ENCODE results near the gene RTKN. TPM values are rescaled to one million over a fixed set of nuclear protein-coding genes. Genes with fewer than 3 reads are reported as not detected.
"Not testable (repeated sequence)": the region's sequence is repeated elsewhere in the genome, so short reads cannot be mapped to it uniquely, and the experiment has no call there.

Gene RTKN
- total RNA-seq, 2 experiments from 2014 or later, result 1.2 to 1.6 TPM

- ChIA-PET CTCF (interaction anchor here (1.2 to 1.4 kb wide), 2 partner anchors 10 to 44 kb away, joined by 3 to 4 read pairs; partner anchors contain the start of gene INO80B), POLR2A (no interaction called here)
Observed at GRCh38 chr2:74444498-74445318, 3.0 kb upstream of the RTKN start.

- POLR2A ChIA-PET, result interaction anchor here (0.5 kb wide), 1 partner anchor 25 kb away, joined by 4 read pairs; no protein-coding TSS in a partner anchor
- CTCF ChIA-PET, result not testable (repeated sequence)
Observed at GRCh38 chr2:74442483-74443297, 953 bp upstream of the RTKN start.

DNA sequence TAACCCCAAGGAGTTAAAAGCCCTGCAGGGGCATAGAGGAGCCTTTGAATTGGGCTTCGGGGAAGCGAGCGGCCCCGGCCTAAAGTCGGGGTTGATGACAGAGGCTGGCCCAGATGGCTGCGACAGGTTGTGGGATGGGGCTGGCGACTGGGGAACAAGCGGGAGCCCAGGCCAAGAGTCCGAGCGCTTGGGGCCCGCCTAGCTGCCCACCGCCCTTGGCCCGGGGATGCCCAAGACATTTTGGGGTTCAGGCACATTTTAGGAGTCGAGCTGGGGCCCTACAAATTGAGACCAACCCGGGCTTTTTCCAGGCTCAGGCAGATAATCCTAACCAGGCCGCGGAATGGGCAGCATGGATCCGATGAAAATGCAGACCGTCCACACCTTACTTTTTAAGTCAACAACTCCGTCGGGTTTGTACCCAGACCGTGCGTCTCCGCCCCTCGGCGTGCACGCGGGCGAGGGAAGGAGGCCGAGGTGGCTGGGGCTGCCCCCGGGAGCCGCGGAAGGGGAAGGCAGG lies 507 bp downstream of the RTKN start:
- CTCF ChIA-PET, result no interaction called here
- POLR2A ChIA-PET, result no interaction called here

DNA sequence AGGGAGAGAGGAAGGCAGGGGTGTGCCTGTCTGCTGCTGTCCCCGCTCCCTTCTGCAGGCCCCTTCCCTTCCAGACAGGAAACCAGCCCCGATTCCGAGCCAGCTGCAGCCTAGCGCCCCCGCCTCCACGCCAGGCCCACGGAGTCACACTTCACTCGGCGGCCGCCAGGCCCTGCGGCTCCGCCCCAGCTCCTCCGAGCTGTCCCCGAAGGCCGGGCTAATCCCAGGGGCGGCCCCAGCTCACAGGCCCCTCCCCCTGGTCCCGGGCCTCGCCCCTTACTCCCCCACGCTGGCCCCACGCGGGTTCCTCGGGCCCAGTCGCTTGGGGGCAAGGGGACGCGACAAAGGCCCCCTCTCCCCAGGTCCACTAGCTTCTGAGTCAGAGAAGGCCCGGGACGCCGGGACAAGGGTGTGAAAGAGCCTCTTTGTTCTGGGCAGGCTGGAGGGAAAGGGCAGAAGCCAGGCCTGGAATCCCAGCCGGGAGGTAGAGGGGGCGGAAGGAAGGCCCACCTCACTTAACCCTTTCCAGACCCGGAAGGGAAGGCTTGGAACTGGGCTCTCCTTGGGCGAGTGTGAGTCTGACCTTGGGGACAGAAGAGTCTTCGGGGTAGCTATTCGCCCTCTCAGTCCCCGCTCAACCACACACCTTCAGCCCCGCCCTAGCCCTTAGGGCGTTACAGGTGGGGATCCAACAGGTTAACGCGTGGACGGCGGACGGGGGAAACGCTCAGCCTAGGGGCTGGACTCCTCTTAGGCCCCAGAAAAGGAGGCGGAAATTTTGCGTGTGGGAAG lies 1.2 kb downstream of the RTKN start:
- POLR2A ChIA-PET, result no interaction called here
- CTCF ChIA-PET, result interaction anchor here (1.0 kb wide), 1 partner anchor 106 kb away, joined by 3 read pairs; no protein-coding TSS in a partner anchor

- CTCF ChIA-PET, result interaction anchor here (0.6 to 1.0 kb wide), 2 partner anchors 10 to 105 kb away, joined by 3 read pairs; no protein-coding TSS in a partner anchor
- POLR2A ChIA-PET, result interaction anchor here (0.6 kb wide), 1 partner anchor 149 kb away, joined by 3 read pairs; no protein-coding TSS in a partner anchor
Observed at GRCh38 chr2:74439803-74440377, 1.8 kb downstream of the RTKN start.

DNA sequence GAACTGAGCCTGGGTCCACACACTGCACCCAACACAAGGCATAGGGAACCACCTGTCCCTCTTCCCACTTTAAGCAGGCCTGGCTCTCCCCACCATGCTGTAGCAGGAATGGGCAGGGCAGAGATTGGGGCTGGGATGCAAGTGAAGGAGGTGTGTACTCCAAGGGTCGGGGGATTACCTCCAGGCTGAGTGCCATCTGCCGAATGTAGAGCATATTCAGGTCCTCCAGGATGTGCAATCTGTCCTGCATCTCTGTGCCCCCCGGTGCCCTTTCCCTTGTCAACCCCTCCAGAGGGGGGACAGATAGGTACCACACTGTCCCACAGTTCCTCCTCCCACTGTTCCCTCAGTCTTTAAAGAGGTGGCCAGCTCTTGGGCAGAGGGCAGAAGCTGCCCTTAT lies 2.4 kb downstream of the RTKN start:
- ChIA-PET POLR2A (interaction anchor here (0.6 kb wide), 1 partner anchor 149 kb away, joined by 3 read pairs; no protein-coding TSS in a partner anchor), CTCF (interaction anchor here (0.6 to 1.0 kb wide), 2 partner anchors 11 to 104 kb away, joined by 3 read pairs; no protein-coding TSS in a partner anchor)

DNA sequence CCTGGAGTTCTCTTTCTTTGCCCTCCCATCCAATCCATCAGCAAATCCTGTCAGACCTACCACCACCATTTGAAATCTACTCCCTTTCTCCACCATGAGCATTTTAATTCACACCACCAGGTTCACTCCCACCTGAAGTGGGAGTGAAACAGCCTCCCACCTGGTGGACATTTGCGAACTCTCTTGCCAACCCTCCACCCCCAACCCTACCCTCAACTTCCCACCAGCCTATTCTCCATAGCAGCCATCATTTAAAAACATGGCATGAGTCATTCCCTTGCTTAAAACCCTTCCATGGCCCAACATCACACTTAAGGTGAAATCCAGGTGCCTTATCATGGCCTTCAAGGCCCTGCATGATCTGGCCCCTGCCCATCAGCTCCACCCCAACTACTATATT lies 3.5 kb downstream of the RTKN start:
- ChIA-PET POLR2A (no interaction called here), CTCF (no interaction called here)

DNA sequence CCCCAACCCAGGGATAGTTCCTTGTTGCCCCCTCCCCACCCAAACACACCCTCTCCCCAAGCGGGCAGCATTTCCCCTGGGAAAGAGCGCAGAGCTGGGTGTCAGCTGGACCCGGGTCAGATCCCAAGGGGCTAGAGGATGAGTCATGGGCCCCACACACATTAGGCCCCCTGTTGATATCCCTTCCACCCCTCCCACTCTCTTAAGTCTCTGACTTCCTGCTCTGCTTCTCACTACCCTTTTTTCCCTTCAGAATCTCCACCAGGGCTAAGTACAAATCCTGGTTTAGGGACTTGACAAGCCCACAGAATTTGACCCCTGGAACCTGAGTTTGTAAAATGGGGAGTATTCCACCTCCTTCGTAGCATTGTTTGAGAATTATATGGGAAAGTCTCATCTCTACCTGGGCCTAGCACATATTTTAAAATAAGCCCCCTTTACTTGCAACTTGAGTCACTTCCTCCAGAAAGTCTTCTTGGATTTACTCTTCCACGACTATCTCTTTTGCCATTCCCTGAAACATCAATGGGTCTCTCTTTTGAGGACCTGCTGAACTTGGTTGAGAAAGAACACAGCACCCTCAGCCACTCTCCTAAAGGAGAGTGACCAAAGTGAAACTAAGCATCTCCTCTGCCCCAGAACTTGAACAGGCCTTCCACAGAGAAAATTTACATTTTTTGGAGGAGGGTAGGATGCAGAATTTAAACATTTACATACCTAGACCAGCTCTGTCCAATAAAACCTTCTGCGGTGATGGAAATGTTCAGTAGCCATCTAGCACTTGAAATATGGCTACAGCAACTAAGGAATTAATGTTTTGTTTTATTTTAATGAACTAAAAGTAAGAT lies 4.7 kb downstream of the RTKN start:
- POLR2A ChIA-PET, result no interaction called here
- CTCF ChIA-PET, result no interaction called here

GRCh38 chr2:74436111-74436805 lies 5.5 kb downstream of the RTKN start:
- POLR2A ChIA-PET, result no interaction called here
- CTCF ChIA-PET, result no interaction called here

GRCh38 chr2:74430502-74430901 lies 11.2 kb downstream of the RTKN start:
- ChIA-PET CTCF (no interaction called here), POLR2A (no interaction called here)

- CTCF ChIA-PET, result no interaction called here
- POLR2A ChIA-PET, result no interaction called here
Observed at GRCh38 chr2:74429487-74430451, 12.0 kb downstream of the RTKN start.

DNA sequence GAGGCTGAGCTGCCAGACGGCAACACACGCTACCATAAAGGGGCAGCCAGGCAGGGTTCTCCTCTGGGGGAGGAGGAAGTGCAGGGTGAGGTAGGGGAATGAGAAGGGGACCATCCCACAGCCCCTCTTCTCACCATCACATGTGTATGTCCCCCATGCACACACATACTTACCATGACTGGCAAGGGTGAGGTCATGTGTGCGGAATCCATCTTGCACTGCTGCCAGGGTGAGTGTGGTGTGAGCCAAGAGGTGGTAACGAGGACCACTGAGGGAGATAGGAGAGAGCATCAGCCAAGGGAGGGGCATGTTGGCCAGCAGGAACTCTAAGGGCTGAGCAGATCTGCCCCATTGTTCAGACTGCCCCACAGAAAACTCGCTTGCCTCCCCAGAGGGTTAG lies 13.1 kb downstream of the RTKN start:
- ChIA-PET POLR2A (no interaction called here), CTCF (no interaction called here)

DNA sequence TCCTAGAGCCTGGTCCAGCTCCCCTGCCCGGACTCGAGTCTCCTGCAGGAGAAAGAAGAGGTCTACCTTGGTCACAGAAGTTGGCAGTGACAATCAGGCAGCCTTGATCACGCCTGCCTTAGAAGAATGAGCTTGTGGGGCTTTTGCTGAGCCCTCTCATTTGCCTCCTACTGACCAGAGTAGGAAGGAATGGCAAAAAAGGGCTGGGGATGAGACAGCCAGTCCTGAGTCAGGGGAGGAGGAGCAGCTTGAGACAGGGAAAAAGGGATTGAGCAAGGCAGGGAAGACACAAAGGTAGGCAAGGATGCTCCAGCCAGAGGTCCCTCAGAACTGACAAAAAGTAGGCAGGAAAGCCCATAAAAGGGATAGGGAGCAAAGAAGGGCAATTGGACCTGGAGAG lies 14.2 kb downstream of the RTKN start:
- CTCF ChIA-PET, result interaction anchor here (1.7 kb wide), 1 partner anchor 36 kb away, joined by 7 read pairs; no protein-coding TSS in a partner anchor

DNA sequence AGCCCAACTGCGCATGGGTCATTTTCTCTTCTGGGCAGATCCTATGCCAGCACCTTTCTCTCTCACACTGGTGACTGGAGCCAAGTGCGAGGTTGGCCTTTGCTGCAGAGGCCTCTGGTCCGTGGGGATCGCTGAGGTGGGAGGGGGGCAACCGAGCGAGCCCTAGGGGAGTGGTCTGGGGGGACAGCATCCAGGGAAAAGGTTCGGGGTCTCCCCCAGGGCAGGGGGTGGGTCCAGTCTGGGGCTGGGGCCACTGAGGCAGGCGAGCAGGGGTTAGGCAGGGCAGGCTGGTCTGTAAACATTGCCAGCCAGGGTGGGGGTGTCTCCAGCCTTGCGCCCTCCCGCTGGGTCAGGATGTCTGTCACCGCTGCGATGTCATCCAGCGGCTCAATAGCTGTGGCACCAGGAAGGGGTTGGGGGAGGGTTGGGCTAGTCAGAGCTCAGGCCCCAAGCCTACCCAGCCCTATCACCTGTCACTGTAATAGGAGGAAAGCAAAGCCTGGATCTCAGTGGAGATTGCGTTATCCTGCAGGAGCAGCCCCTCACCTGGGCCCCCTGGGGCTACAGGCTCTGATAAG lies 15.5 kb downstream of the RTKN start:
- CTCF ChIA-PET, result interaction anchor here (1.3 to 1.7 kb wide), 2 partner anchors 27 to 35 kb away, joined by 3 to 7 read pairs; no protein-coding TSS in a partner anchor
- POLR2A ChIA-PET, result no interaction called here

More for the DNA sequence above, 14.2 kb downstream of the RTKN start:
- POLR2A ChIA-PET, result no interaction called here

DNA sequence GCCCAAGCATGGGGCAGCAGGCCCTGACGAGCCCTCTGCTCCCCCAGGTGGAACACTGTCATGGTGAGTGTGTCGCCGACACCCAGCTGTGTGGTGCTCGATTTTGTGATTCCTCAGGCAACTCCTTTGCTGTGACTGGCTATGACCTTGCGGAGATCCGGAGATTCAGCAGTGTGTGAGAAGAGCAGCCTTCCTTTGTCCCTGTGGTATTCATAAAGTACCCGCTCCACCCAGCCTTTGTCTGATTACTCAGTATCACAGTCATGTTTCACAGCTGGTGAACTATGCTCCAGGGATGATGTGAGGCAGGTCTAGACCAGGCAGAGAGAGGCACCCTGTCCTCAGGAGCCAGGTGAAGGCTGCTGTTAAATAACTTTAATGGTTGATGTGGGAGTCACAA lies 16.2 kb downstream of the RTKN start:
- ChIA-PET POLR2A (interaction anchor here (0.6 kb wide), 1 partner anchor 26 kb away, joined by 5 read pairs; no protein-coding TSS in a partner anchor), CTCF (interaction anchor here (1.3 kb wide), 1 partner anchor 28 kb away, joined by 3 read pairs; no protein-coding TSS in a partner anchor)

DNA sequence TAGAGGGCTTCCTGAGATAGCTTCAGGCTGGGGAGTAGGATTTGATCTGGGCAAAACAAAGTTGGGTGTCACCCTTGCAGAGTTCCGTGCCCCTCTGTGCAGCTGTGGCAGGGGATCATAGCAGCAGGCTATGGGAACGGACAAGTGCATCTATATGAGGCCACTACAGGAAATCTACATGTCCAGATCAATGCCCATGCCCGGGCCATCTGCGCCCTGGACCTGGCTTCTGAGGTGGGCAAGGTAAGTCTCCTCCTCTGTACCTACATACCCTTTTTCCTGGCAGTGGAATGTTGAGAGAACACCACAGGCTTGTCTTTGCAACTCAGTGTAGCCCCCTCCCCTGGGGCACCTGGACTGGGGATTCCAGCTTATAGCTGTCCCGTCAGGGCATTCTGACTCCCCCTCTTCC lies 16.7 kb downstream of the RTKN start:
- ChIA-PET POLR2A (interaction anchor here (0.6 kb wide), 1 partner anchor 27 kb away, joined by 5 read pairs; no protein-coding TSS in a partner anchor), CTCF (interaction anchor here (1.3 kb wide), 1 partner anchor 28 kb away, joined by 3 read pairs; no protein-coding TSS in a partner anchor)
